Islet precursor cell (in vitro differentiated cells): Measurements from ENCODE around the gene ATG16L1.
"Not testable (repeated sequence)": the region's sequence is repeated elsewhere in the genome, so short reads cannot be mapped to it uniquely, and the experiment has no call there.

Experiments used
- DNase-seq: peaks from one replicate; pipeline ENCODE4 v3.0.0-alpha.2; 2018

The ATG16L1 gene

GRCh38 chr2:233297076-233297475 is 45.6 kb downstream of the ATG16L1 start:
- DNase-seq: no peak

- DNase-seq: no peak
Measured at GRCh38 chr2:233300401-233300800, 48.9 kb downstream of the ATG16L1 start.

- no peak for DNase-seq
Measured at GRCh38 chr2:233301248-233301647, 49.8 kb downstream of the ATG16L1 start.

GRCh38 chr2:233301811-233302210 is 50.3 kb downstream of the ATG16L1 start:
- no peak for DNase-seq

- DNase-seq: no peak
Measured at GRCh38 chr2:233303252-233303651, 51.8 kb downstream of the ATG16L1 start.

GRCh38 chr2:233307565-233307964 is 56.1 kb downstream of the ATG16L1 start, which contains the start of gene SAG:
SAG (plus strand) TSS chr2:233307816; CDS start chr2:233309190, 1,374 bp downstream.
- DNase-seq: no peak

- no peak for DNase-seq
Measured at GRCh38 chr2:233311241-233311926, 59.9 kb downstream of the ATG16L1 start.

- no peak for DNase-seq
Measured at GRCh38 chr2:233312874-233313273, 61.4 kb downstream of the ATG16L1 start.

GRCh38 chr2:233314180-233314925 is 62.9 kb downstream of the ATG16L1 start:
- DNase-seq: no peak

GRCh38 chr2:233317196-233317943 is 65.9 kb downstream of the ATG16L1 start:
- no peak for DNase-seq

GRCh38 chr2:233319256-233319655 is 67.8 kb downstream of the ATG16L1 start:
- no peak for DNase-seq

GRCh38 chr2:233320470-233320869 is 69.0 kb downstream of the ATG16L1 start:
- no peak for DNase-seq

- DNase-seq: no peak
Measured at GRCh38 chr2:233321166-233321565, 69.7 kb downstream of the ATG16L1 start.

- no peak for DNase-seq
Measured at GRCh38 chr2:233323851-233324250, 72.4 kb downstream of the ATG16L1 start.

- no peak for DNase-seq
Measured at GRCh38 chr2:233325256-233325655, 73.8 kb downstream of the ATG16L1 start.

- DNase-seq: no peak
Measured at GRCh38 chr2:233325814-233326213, 74.3 kb downstream of the ATG16L1 start.

- DNase-seq: no peak
Measured at GRCh38 chr2:233326500-233326899, 75.0 kb downstream of the ATG16L1 start.

- DNase-seq: no peak
Measured at GRCh38 chr2:233328922-233329321, 77.4 kb downstream of the ATG16L1 start.

GRCh38 chr2:233329489-233330135 is 78.1 kb downstream of the ATG16L1 start:
- DNase-seq: peak; percentile 81

- DNase-seq: no peak
Measured at GRCh38 chr2:233331536-233331935, 80.1 kb downstream of the ATG16L1 start.

GRCh38 chr2:233332125-233332524 is 80.7 kb downstream of the ATG16L1 start:
- DNase-seq: no peak

- DNase-seq: peak; percentile 49
Measured at GRCh38 chr2:233334915-233335314, 83.4 kb downstream of the ATG16L1 start.

- not testable (repeated sequence) for DNase-seq
Measured at GRCh38 chr2:233336091-233336490, 84.6 kb downstream of the ATG16L1 start.
